SK-N-SH (cell line): Measurements from ENCODE around the gene P2RY14. TPM values are rescaled to one million over a fixed set of nuclear protein-coding genes. Genes with fewer than 3 reads are reported as not detected.

ENCODE experiments used
- CTCF ChIA-PET: fragments of 300-600, 350-600 bp; formaldehyde crosslinking; extraction: SDS; loops from one replicate; lab custom pipeline; 2021; lab: Yijun Ruan, JAX
- POLR2A ChIA-PET: fragments of 350-600 bp; sonication (Branson Sonifier 250); formaldehyde crosslinking; extraction: SDS; loops from one replicate; lab custom pipeline; 2020; ENCODE audit warnings: antibody characterized with exemption, inconsistent platforms; lab: Yijun Ruan, JAX
- DNase-seq: peaks from one replicate; pipeline ENCODE4 v3.0.0; 2012
- H2AFZ ChIP-seq: fragments of 200-600 bp; sonication (generic); 2 replicates; pipeline ENCODE4 v1.8.1; 2016; ENCODE audit warnings: antibody characterized with exemption, mild to moderate bottlenecking, low read depth
- H3F3A ChIP-seq: fragments of 200-600 bp; sonication (generic); replicated peaks from 2 replicates; pipeline ENCODE3; 2016; ENCODE audit warnings: antibody characterized with exemption, mild to moderate bottlenecking; ENCODE audit not compliant: insufficient read depth
- H3K27ac ChIP-seq, 2 experiments: fragments of 200-500 bp in 1 of 2; fragments of 200-600 bp in 1 of 2; sonication (Bioruptor generic) in 1 of 2; sonication (generic), shearing (Covaris generic) in 1 of 2; 2 replicates each; pipeline versions ENCODE4 v1.5.1 to v1.6.1; 2014 to 2016; ENCODE audit warnings: low read depth in 2 of 2, inconsistent platforms in 1 of 2, low read length in 1 of 2, mild to moderate bottlenecking in 1 of 2, mixed read lengths in 1 of 2
- H3K27me3 ChIP-seq: fragments of 200-600 bp; sonication (generic), shearing (Covaris generic); 2 replicates; pipeline ENCODE4 v1.6.1; 2016; ENCODE audit warnings: mixed run types; ENCODE audit not compliant: insufficient read depth
- H3K36me3 ChIP-seq, 2 experiments: fragments of 200-500 bp in 1 of 2; fragments of 200-600 bp in 1 of 2; sonication (Bioruptor generic) in 1 of 2; sonication (generic) in 1 of 2; replicated peaks in 1 of 2; 2 replicates each; pipeline versions ENCODE3 to v1.5.1; 2014 to 2016; ENCODE audit warnings: low read length in 1 of 2, mild to moderate bottlenecking in 1 of 2; ENCODE audit not compliant: insufficient read depth in 2 of 2, control insufficient read depth in 1 of 2
- H3K4me1 ChIP-seq, 2 experiments: fragments of 200-500 bp in 1 of 2; fragments of 200-600 bp in 1 of 2; sonication (Bioruptor generic) in 1 of 2; sonication (generic), shearing (Covaris generic) in 1 of 2; 2 replicates each; pipeline versions ENCODE4 v1.5.1 to v1.6.1; 2014 to 2016; ENCODE audit warnings: low read depth in 1 of 2, low read length in 1 of 2, mixed run types in 1 of 2; ENCODE audit not compliant: insufficient read depth in 2 of 2, control insufficient read depth in 1 of 2
- H3K4me2 ChIP-seq: fragments of 200-600 bp; sonication (generic), shearing (Covaris generic); 2 replicates; pipeline ENCODE4 v1.6.1; 2017; ENCODE audit warnings: mixed run types
- H3K4me3 ChIP-seq, 2 experiments: fragments of 200-500 bp in 1 of 2; fragments of 200-600 bp in 1 of 2; sonication (Bioruptor generic) in 1 of 2; sonication (generic), shearing (Covaris generic) in 1 of 2; 2 replicates each; pipeline versions ENCODE4 v1.5.1 to v1.8.1; 2014 to 2016; ENCODE audit warnings: low read depth in 2 of 2, inconsistent platforms in 1 of 2, low read length in 1 of 2, mild to moderate bottlenecking in 1 of 2, mixed read lengths in 1 of 2, moderate library complexity in 1 of 2
- H3K79me2 ChIP-seq: fragments of 200-600 bp; sonication (generic); 2 replicates; pipeline ENCODE4 v1.8.1; 2017; ENCODE audit warnings: mild to moderate bottlenecking; ENCODE audit not compliant: insufficient read depth
- H3K9ac ChIP-seq: fragments of 200-600 bp; sonication (generic); 2 replicates; pipeline ENCODE4 v1.6.1; 2017; ENCODE audit warnings: mixed run types
- H3K9me2 ChIP-seq: fragments of 200-600 bp; sonication (generic); 2 replicates; pipeline ENCODE4 v1.6.1; 2017; ENCODE audit warnings: mixed run types
- H3K9me3 ChIP-seq: fragments of 200-600 bp; sonication (generic); 2 replicates; pipeline ENCODE4 v1.6.1; 2017; ENCODE audit warnings: mixed run types, mild to moderate bottlenecking, moderate library complexity
- H4K20me1 ChIP-seq: fragments of 200-600 bp; sonication (generic); 2 replicates; pipeline ENCODE4 v1.6.1; 2017; ENCODE audit warnings: mild to moderate bottlenecking, mixed run types; ENCODE audit not compliant: insufficient read depth
- CHD2 ChIP-seq: fragments of 150-350 bp; IDR thresholded peaks from 2 replicates; pipeline ENCODE4 v1.6.1; 2018; ENCODE audit warnings: low read length; ENCODE audit not compliant: partially characterized antibody
- EP300 ChIP-seq, 2 experiments: IDR thresholded peaks; 2 replicates each; pipeline versions ENCODE4 v1.4.0 to v1.6.1; 2012; ENCODE audit warnings: borderline replicate concordance in 1 of 2, low read depth in 1 of 2, low read length in 1 of 2
- EZH2phosphoT487 ChIP-seq: fragments of 200-600 bp; sonication (generic); IDR thresholded peaks from 2 replicates; pipeline ENCODE4 v1.6.1; 2017; ENCODE audit warnings: low read depth, mixed run types, mild to moderate bottlenecking, antibody characterized with exemption, moderate library complexity, borderline replicate concordance
- IRF3 ChIP-seq: fragments of 150-350 bp; IDR thresholded peaks from 2 replicates; pipeline ENCODE4 v1.6.1; 2016; ENCODE audit warnings: mild to moderate bottlenecking, low read depth, low read length
- JUND ChIP-seq: IDR thresholded peaks from 2 replicates; pipeline ENCODE4 v1.4.0; 2012
- MXI1 ChIP-seq: IDR thresholded peaks from 2 replicates; pipeline ENCODE4 v1.6.1; 2012; ENCODE audit warnings: mild to moderate bottlenecking, low read depth, low read length, improper control_type of control experiment
- RAD21 ChIP-seq: IDR thresholded peaks from 2 replicates; pipeline ENCODE4 v1.6.1; 2012; ENCODE audit warnings: mild to moderate bottlenecking, low read length
- REST ChIP-seq: IDR thresholded peaks from 2 replicates; pipeline ENCODE4 v1.6.1; 2012; ENCODE audit warnings: mild to moderate bottlenecking, low read depth, low read length, moderate library complexity
- TCF12 ChIP-seq: IDR thresholded peaks from 2 replicates; pipeline ENCODE4 v1.4.0; 2012
- WGBS: methylation state at CpG from one replicate; pipeline ENCODE4 v1.1.6; 2017; ENCODE audit warnings: low lambda C conversion rate; 5-methylcytosine and 5-hydroxymethylcytosine counted together
- polyA plus RNA-seq, 3 experiments: library from polyadenylated mRNA; depleted of rRNA; stranded (reverse); fragments of >200 nt; gene quantifications; 2 replicates each; pipeline ENCODE4 v1.2.3, GENCODE V29; 2012
- TF ChIP-seq, protein P1 (sequence below): fragments of 200-600 bp; sonication (generic); IDR thresholded peaks from 2 replicates; pipeline ENCODE4 v1.6.1; 2017; ENCODE audit warnings: antibody characterized with exemption, mild to moderate bottlenecking, moderate library complexity

Gene P2RY14
- polyA plus RNA-seq, 1 of the 3 experiments (the other 2 are of a cell fraction) = not detected

DNA sequence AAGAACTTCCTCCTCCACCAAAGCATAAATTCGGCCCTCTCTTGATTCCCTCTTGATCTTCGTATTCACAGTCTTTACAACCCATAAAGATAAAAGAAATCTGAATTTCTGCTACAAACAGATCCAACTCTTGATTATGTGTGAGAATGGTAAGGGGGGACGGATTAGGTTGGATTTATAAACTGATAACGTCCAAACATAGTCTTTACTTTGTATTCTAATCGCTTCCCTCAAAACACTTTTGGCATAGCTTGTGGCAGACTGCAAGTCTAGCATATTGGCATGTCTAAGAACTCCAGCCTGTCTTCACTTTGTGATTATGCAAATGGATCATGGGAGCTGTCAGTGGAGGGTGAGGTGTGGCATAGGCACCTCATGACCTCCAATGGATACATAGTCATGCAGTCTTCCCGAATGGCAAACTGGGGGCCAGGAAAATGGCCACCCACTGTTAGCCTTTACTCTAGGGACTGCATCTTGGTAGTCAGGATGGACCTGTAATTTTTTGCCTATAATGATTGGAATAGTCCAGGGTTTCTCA lies 51.0 kb downstream of the P2RY14 start (continued):
- no peak for TF ChIP-seq IRF3
- TF ChIP-seq REST = no peak
- no peak for TF ChIP-seq EP300 (IDR thresholded peaks at IDR 0.05; ENCODE audit: borderline replicate concordance in 1 of 2, low read depth in 1 of 2, low read length in 1 of 2)
- no peak for TF ChIP-seq JUND
- TF ChIP-seq EZH2phosphoT487 = no peak
- TF ChIP-seq, protein P1, sequence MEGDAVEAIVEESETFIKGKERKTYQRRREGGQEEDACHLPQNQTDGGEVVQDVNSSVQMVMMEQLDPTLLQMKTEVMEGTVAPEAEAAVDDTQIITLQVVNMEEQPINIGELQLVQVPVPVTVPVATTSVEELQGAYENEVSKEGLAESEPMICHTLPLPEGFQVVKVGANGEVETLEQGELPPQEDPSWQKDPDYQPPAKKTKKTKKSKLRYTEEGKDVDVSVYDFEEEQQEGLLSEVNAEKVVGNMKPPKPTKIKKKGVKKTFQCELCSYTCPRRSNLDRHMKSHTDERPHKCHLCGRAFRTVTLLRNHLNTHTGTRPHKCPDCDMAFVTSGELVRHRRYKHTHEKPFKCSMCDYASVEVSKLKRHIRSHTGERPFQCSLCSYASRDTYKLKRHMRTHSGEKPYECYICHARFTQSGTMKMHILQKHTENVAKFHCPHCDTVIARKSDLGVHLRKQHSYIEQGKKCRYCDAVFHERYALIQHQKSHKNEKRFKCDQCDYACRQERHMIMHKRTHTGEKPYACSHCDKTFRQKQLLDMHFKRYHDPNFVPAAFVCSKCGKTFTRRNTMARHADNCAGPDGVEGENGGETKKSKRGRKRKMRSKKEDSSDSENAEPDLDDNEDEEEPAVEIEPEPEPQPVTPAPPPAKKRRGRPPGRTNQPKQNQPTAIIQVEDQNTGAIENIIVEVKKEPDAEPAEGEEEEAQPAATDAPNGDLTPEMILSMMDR = no peak
- no peak for TF ChIP-seq TCF12

DNA sequence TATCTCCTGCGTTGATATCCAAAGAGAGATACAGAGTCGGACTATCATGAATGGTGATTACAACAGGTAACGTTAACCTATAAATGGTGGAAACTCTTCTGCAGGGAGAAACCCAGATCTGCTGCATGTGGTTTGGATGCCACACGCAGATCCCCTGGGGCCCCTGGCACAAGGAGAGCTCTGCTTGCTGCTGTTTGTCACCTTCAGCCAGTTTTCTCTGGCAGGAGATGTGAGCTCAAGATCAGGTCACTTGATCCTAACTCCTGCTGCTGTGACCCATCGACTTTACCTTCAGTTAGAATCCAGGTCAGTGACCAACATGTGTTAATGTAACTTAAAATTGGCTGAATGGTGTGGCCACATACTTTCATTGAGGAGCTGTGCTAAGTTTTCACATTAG lies 51.5 kb downstream of the P2RY14 start:
- POLR2A ChIA-PET = no interaction called here
- 0 out of 4 replicates have a peak overlapping the region, but pooled peaks of 1 of the 2 experiments have one; percentile 14 for H3K27ac ChIP-seq
- no peak overlapping the region for H3K4me2 ChIP-seq
- H2AFZ ChIP-seq = no peak overlapping the region
- CTCF ChIA-PET = interaction anchor here (0.7 to 7.4 kb wide), 19 partner anchors 10 to 611 kb away, joined by 3 to 63 read pairs (median 11); partner anchors contain the start of gene P2RY14
- no peaks in the 10 kb centered on the region for H3K79me2 ChIP-seq
- H3K36me3 ChIP-seq = no peaks in the 10 kb centered on the region
- peaks cover 0 to 3% of the 10 kb centered on the region in 2 experiments; a peak in 2 of 4 replicates for H3K4me1 ChIP-seq
- DNase-seq = no peak
- 76% methylated on average over 5 of the region's 5 CpGs for WGBS
- H3K9me3 ChIP-seq = no peaks in the 10 kb centered on the region
- no peaks in the 10 kb centered on the region for H3K27me3 ChIP-seq
- no peaks in the 10 kb centered on the region for H3K9me2 ChIP-seq
- H3K4me3 ChIP-seq = no peak overlapping the region
- H3F3A ChIP-seq = no peaks in the 10 kb centered on the region
- H4K20me1 ChIP-seq = no peaks in the 10 kb centered on the region
- no peak overlapping the region for H3K9ac ChIP-seq
- TF ChIP-seq RAD21 = no peak
- TF ChIP-seq MXI1 = no peak
- TF ChIP-seq, protein P1 = no peak
- no peak for TF ChIP-seq EZH2phosphoT487
- no peak for TF ChIP-seq CHD2
